Hypothalamus (tissue), 51 donors: ENCODE measurements around the gene KLF7.

Experiments
- DNase-seq, 51 donors: peaks; one replicate each; lab custom pipeline; 2025; lab: John Stamatoyannopoulos, UW

KLF7 gene

GRCh38 chr2:207073412-207073800, 92.3 kb downstream of the KLF7 start:
- no peak for DNase-seq

GRCh38 chr2:207072571-207072970, 93.2 kb downstream of the KLF7 start:
- no peak for DNase-seq

- no peak for DNase-seq
These were observed 93.9 kb downstream of the KLF7 start for GRCh38 chr2:207071820-207072219.

GRCh38 chr2:207067473-207067872, 98.3 kb downstream of the KLF7 start:
- DNase-seq = no peak

GRCh38 chr2:207066791-207067460, 98.8 kb downstream of the KLF7 start:
- DNase-seq = peak in 14 of 51 donors; percentile 12 to 58 (median 22)

GRCh38 chr2:207066166-207066565, 99.6 kb downstream of the KLF7 start:
- DNase-seq = no peak

- DNase-seq = peak in 3 of 51 donors; percentile 11 to 26 (median 19)
These were observed 101.5 kb downstream of the KLF7 start for GRCh38 chr2:207064128-207064690.

- no peak for DNase-seq
These were observed 104.6 kb downstream of the KLF7 start for GRCh38 chr2:207061181-207061580.

- DNase-seq = peak in 4 of 51 donors; percentile 9 to 32 (median 20)
These were observed 110.5 kb downstream of the KLF7 start for GRCh38 chr2:207055257-207055656.

GRCh38 chr2:207054521-207054920, 111.2 kb downstream of the KLF7 start:
- no peak for DNase-seq

GRCh38 chr2:207051385-207051965, 114.3 kb downstream of the KLF7 start:
- DNase-seq = no peak

- no peak for DNase-seq
These were observed 116.6 kb downstream of the KLF7 start for GRCh38 chr2:207049122-207049521.

- no peak for DNase-seq
These were observed 117.3 kb downstream of the KLF7 start for GRCh38 chr2:207048416-207048815.

GRCh38 chr2:207046724-207047123, 119.0 kb downstream of the KLF7 start:
- peak in 7 of 51 donors; percentile 11 to 58 (median 33) for DNase-seq

- no peak for DNase-seq
These were observed 120.2 kb downstream of the KLF7 start for GRCh38 chr2:207045531-207045930.

GRCh38 chr2:207044379-207045362, 121.1 kb downstream of the KLF7 start:
- no peak for DNase-seq

GRCh38 chr2:207042841-207043240, 122.9 kb downstream of the KLF7 start:
- DNase-seq = no peak

GRCh38 chr2:207041786-207042554, 123.8 kb downstream of the KLF7 start:
- DNase-seq = no peak

- peak in 1 of 51 donors; percentile 33 for DNase-seq
These were observed 124.5 kb downstream of the KLF7 start for GRCh38 chr2:207041279-207041678.

GRCh38 chr2:207040696-207041095, 125.1 kb downstream of the KLF7 start:
- peak in 2 of 51 donors; percentile 10 to 16 for DNase-seq
